Measurements from ENCODE around the gene OTOGL.
A peak's percentile ranks its signal among the peaks of the same experiment; 100 is the strongest.
"Not testable (repeated sequence)": the region's sequence is repeated elsewhere in the genome, so short reads cannot be mapped to it uniquely, and the experiment has no call there.

The OTOGL gene

DNA sequence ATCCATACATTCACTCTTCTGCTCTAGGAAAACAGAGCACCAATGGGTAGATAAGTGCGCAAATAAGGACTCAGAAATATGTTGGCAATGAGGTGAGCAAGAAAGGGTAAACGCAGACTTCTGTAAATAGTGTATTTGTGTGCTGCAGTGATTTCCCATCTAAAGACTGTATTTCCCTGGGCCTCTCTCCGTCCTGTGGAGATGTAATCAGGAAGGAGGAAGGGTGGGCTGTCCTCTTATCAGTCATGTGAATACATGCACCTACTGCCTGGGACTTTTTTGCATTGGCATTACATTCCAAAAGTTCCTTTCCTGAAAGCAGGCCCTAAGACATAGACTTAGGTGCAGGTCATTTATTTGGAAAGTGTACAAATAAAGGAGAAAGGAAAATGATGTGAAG is 114.5 kb downstream of the OTOGL start:
- H2BK12ac ChIP-seq (ENCODE audit: low read length), result no peak overlapping the region
- no peaks in the 10 kb centered on the region for H3K27me3 ChIP-seq (ENCODE audit: insufficient read depth, low read length)
- peaks cover 22% of the 10 kb centered on the region for H3K79me1 ChIP-seq (ENCODE audit: low read length)
- H2AK5ac ChIP-seq (ENCODE audit: low read length), result no peak overlapping the region
- no peak overlapping the region for H4K12ac ChIP-seq (ENCODE audit: low read depth, low read length)
- no peak overlapping the region for H2BK120ac ChIP-seq (ENCODE audit: insufficient read depth, low read length, poor library complexity)
- H4K91ac ChIP-seq (ENCODE audit: low read depth, low read length), result no peak overlapping the region
- H3K79me2 ChIP-seq (ENCODE audit: control insufficient read depth, insufficient read depth, low read length, poor library complexity), result no peaks in the 10 kb centered on the region
- H3K36me3 ChIP-seq (ENCODE audit: control insufficient read depth in 1 of 2, insufficient read depth in 2 of 2, low read length in 2 of 2), result no peaks in the 10 kb centered on the region
- H3K23ac ChIP-seq (ENCODE audit: low read length), result no peak overlapping the region
- H4K8ac ChIP-seq (ENCODE audit: low read depth, low read length), result no peak overlapping the region
- H3K4me1 ChIP-seq (ENCODE audit: control insufficient read depth in 1 of 2, insufficient read depth in 2 of 2, low read length in 2 of 2), result peaks cover 8 to 14% of the 10 kb centered on the region in 2 experiments
- H3K18ac ChIP-seq (ENCODE audit: low read length), result no peak overlapping the region
- peak overlapping the region; percentile 45 for H2BK5ac ChIP-seq (ENCODE audit: low read depth, low read length, poor library complexity)
- no peak overlapping the region for H3K9ac ChIP-seq (ENCODE audit: low read length)
- H3K27ac ChIP-seq (ENCODE audit: low read depth, low read length), result peak overlapping the region; percentile 94
- H3K4me3 ChIP-seq (ENCODE audit: low read depth, low read length), result no peak overlapping the region
- H3K14ac ChIP-seq (ENCODE audit: low read length), result no peak overlapping the region
- DNase-seq, result peak in 1 of 2 donors; percentile 24
- H3K4me2 ChIP-seq (ENCODE audit: low read length), result peak overlapping the region; percentile 39
- H2AFZ ChIP-seq (ENCODE audit: insufficient read depth, low read length, poor library complexity), result no peak overlapping the region
- no peak overlapping the region for H3K4ac ChIP-seq (ENCODE audit: low read depth, low read length)
- H3K9me3 ChIP-seq (ENCODE audit: insufficient read depth, low read depth, low read length), result no peaks in the 10 kb centered on the region
- WGBS (ENCODE audit: extremely low coverage, insufficient coverage, insufficient read length), result no CpG with 5 or more reads among the region's 3 CpGs

DNA sequence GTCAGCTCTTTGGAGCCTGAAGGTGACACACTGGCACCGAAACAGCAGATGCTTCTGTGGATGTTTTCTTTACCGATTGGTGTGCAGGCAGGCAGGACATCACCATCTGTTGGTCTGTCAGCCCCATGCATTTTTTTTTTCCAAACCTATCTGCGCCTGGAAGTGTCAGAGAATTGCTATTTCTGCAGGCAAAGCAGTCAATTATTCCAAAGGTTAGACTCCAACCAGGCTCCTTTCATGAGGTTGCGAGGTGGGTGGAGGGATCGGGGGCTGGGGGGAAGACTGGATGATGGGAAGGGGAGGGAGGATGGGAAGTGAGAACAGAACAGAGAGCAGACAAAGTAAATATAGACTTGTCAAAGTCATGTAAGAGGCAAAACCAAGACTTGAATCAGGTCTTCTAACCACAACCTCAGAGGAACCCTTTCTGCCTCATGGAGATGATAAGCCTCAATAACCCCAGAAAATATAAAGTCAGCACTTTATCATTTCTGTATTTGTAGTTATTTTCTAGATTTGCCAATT is 117.7 kb downstream of the OTOGL start:
- no CpG with 5 or more reads among the region's 5 CpGs for WGBS (ENCODE audit: extremely low coverage, insufficient coverage, insufficient read length)

DNA sequence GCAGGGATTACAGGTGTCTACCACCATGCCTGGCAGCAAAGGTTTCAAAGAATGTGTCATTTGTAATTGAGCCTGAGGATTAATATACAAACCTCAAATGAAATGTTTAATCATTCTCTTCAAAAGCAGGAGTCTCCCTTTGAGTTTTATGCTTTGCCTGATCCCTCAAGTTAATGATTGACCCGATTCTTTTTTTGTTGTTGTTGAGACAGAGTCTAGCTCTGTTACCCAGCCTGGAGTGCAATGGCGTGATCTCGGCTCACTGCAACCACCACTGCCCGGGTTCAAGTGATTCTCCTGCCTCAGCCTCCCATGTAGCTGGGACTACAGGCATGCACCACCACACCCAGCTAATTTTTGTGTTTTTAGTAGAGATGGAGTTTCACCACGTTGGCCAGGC is 119.6 kb downstream of the OTOGL start:
- no CpG with 5 or more reads among the region's 5 CpGs for WGBS (ENCODE audit: extremely low coverage, insufficient coverage, insufficient read length)
- not testable (repeated sequence) for H3K79me2 ChIP-seq (ENCODE audit: control insufficient read depth, insufficient read depth, low read length, poor library complexity); H3K23ac ChIP-seq (ENCODE audit: low read length)

More for the DNA sequence above, 117.7 kb downstream of the OTOGL start:
- Histone ChIP-seq H4K91ac (ENCODE audit: low read depth, low read length) (no peak overlapping the region), H3K4ac (ENCODE audit: low read depth, low read length) (no peak overlapping the region), H3K79me1 (ENCODE audit: low read length) (peaks cover 22% of the 10 kb centered on the region), H3K4me1 (ENCODE audit: control insufficient read depth in 1 of 2, insufficient read depth in 2 of 2, low read length in 2 of 2) (peaks cover 8 to 16% of the 10 kb centered on the region in 2 experiments), H3K14ac (ENCODE audit: low read length) (no peak overlapping the region), H3K27me3 (ENCODE audit: insufficient read depth, low read length) (no peaks in the 10 kb centered on the region), H2BK120ac (ENCODE audit: insufficient read depth, low read length, poor library complexity) (no peak overlapping the region), H3K27ac (ENCODE audit: low read depth, low read length) (peak overlapping the region; percentile 76), H3K9ac (ENCODE audit: low read length) (no peak overlapping the region), H3K36me3 (ENCODE audit: control insufficient read depth in 1 of 2, insufficient read depth in 2 of 2, low read length in 2 of 2) (no peaks in the 10 kb centered on the region), H4K8ac (ENCODE audit: low read depth, low read length) (no peak overlapping the region), H2AFZ (ENCODE audit: insufficient read depth, low read length, poor library complexity) (no peak overlapping the region), H3K9me3 (ENCODE audit: insufficient read depth, low read depth, low read length) (no peaks in the 10 kb centered on the region), H3K79me2 (ENCODE audit: control insufficient read depth, insufficient read depth, low read length, poor library complexity) (peaks cover 2% of the 10 kb centered on the region), H3K23ac (ENCODE audit: low read length) (no peak overlapping the region), H2BK12ac (ENCODE audit: low read length) (no peak overlapping the region), H3K4me2 (ENCODE audit: low read length) (no peak overlapping the region), H2AK5ac (ENCODE audit: low read length) (no peak overlapping the region), H3K4me3 (ENCODE audit: low read depth, low read length) (no peak overlapping the region), H3K18ac (ENCODE audit: low read length) (no peak overlapping the region), H4K12ac (ENCODE audit: low read depth, low read length) (no peak overlapping the region), H2BK5ac (ENCODE audit: low read depth, low read length, poor library complexity) (no peak overlapping the region)
- no peak for DNase-seq

DNA sequence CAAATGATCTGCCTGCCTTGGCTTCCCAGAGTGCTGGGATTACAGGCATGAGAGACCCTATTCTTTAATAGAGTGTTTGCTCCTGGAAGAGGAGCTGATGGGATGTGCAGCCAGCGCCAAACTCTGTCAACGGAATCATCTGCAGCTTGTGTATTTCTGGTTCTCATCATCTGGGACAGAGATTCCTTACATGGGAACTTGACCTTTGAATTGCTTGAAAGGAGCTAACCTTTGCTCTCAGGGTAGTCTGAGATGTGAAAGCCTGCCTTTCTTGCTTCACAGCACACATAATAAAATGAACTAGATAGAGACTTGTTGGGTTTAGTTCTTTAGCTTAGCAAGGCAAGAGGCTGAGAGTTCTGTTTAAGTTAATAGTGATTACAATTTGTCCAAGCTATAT is 120.0 kb downstream of the OTOGL start:
- H3K27me3 ChIP-seq (ENCODE audit: insufficient read depth, low read length), result no peaks in the 10 kb centered on the region
- no peak overlapping the region for H3K14ac ChIP-seq (ENCODE audit: low read length)
- no peak overlapping the region for H3K4me3 ChIP-seq (ENCODE audit: low read depth, low read length)
- no peak overlapping the region for H2AK5ac ChIP-seq (ENCODE audit: low read length)
- H3K4me1 ChIP-seq (ENCODE audit: control insufficient read depth in 1 of 2, insufficient read depth in 2 of 2, low read length in 2 of 2), result peaks cover 4 to 9% of the 10 kb centered on the region in 2 experiments
- no peak overlapping the region for H2BK12ac ChIP-seq (ENCODE audit: low read length)
- H3K36me3 ChIP-seq (ENCODE audit: control insufficient read depth in 1 of 2, insufficient read depth in 2 of 2, low read length in 2 of 2), result no peaks in the 10 kb centered on the region
- no peak overlapping the region for H3K4me2 ChIP-seq (ENCODE audit: low read length)
- DNase-seq, result no peak
- no peak overlapping the region for H2BK120ac ChIP-seq (ENCODE audit: insufficient read depth, low read length, poor library complexity)
- no peak overlapping the region for H3K9ac ChIP-seq (ENCODE audit: low read length)
- no peaks in the 10 kb centered on the region for H3K9me3 ChIP-seq (ENCODE audit: insufficient read depth, low read depth, low read length)
- no CpG with 5 or more reads among the region's 2 CpGs for WGBS (ENCODE audit: extremely low coverage, insufficient coverage, insufficient read length)
- H3K23ac ChIP-seq (ENCODE audit: low read length), result no peak overlapping the region
- H2BK5ac ChIP-seq (ENCODE audit: low read depth, low read length, poor library complexity), result no peak overlapping the region
- H3K79me2 ChIP-seq (ENCODE audit: control insufficient read depth, insufficient read depth, low read length, poor library complexity), result peaks cover 2% of the 10 kb centered on the region
- H3K27ac ChIP-seq (ENCODE audit: low read depth, low read length), result no peak overlapping the region
- no peak overlapping the region for H4K8ac ChIP-seq (ENCODE audit: low read depth, low read length)
- H4K12ac ChIP-seq (ENCODE audit: low read depth, low read length), result no peak overlapping the region
- H3K18ac ChIP-seq (ENCODE audit: low read length), result no peak overlapping the region
- no peak overlapping the region for H4K91ac ChIP-seq (ENCODE audit: low read depth, low read length)
- peaks cover 17% of the 10 kb centered on the region for H3K79me1 ChIP-seq (ENCODE audit: low read length)
- H2AFZ ChIP-seq (ENCODE audit: insufficient read depth, low read length, poor library complexity), result no peak overlapping the region
- no peak overlapping the region for H3K4ac ChIP-seq (ENCODE audit: low read depth, low read length)

More for the DNA sequence above, 119.6 kb downstream of the OTOGL start:
- peak overlapping the region; percentile 83 for H3K18ac ChIP-seq (ENCODE audit: low read length)
- DNase-seq; H2BK5ac ChIP-seq (ENCODE audit: low read depth, low read length, poor library complexity); H3K9ac ChIP-seq (ENCODE audit: low read length); H3K4ac ChIP-seq (ENCODE audit: low read depth, low read length); H2AFZ ChIP-seq (ENCODE audit: insufficient read depth, low read length, poor library complexity); H3K4me3 ChIP-seq (ENCODE audit: low read depth, low read length); H3K27me3 ChIP-seq (ENCODE audit: insufficient read depth, low read length); H3K36me3 ChIP-seq (ENCODE audit: control insufficient read depth in 1 of 2, insufficient read depth in 2 of 2, low read length in 2 of 2); H3K4me2 ChIP-seq (ENCODE audit: low read length); H4K12ac ChIP-seq (ENCODE audit: low read depth, low read length); H3K9me3 ChIP-seq (ENCODE audit: insufficient read depth, low read depth, low read length): not testable (repeated sequence)
- H2BK120ac ChIP-seq (ENCODE audit: insufficient read depth, low read length, poor library complexity), result peak overlapping the region; percentile 83
- peak overlapping the region; percentile 36 for H3K27ac ChIP-seq (ENCODE audit: low read depth, low read length)
- peak overlapping the region; percentile 95 for H2BK12ac ChIP-seq (ENCODE audit: low read length)
- peak overlapping the region; percentile 75 for H3K14ac ChIP-seq (ENCODE audit: low read length)
- peaks cover 17% of the 10 kb centered on the region for H3K79me1 ChIP-seq (ENCODE audit: low read length)
- peak overlapping the region; percentile 67 for H4K8ac ChIP-seq (ENCODE audit: low read depth, low read length)
- H2AK5ac ChIP-seq (ENCODE audit: low read length), result peak overlapping the region; percentile 87
- peaks cover 5 to 12% of the 10 kb centered on the region in 2 experiments for H3K4me1 ChIP-seq (ENCODE audit: control insufficient read depth in 1 of 2, insufficient read depth in 2 of 2, low read length in 2 of 2)
- peak overlapping the region; percentile 56 for H4K91ac ChIP-seq (ENCODE audit: low read depth, low read length)

Measured in trophoblast cell (in vitro differentiated cells and primary cell).